Stimulated activated CD8-positive, alpha-beta memory T cell treated with anti-CD3 and anti-CD28 coated beads, Interleukin-15, amount 100 ng/mL, for 24 hours (primary cell): Measurements from ENCODE around the gene CXCR6.

Experiments
- DNase-seq: peaks from one replicate; pipeline ENCODE4 v3.0.0-alpha.2; 2020; ENCODE audit warnings: low read depth

Gene CXCR6

GRCh38 chr3:45969953-45970352 is 26.7 kb downstream of the CXCR6 start:
- DNase-seq = no peak

GRCh38 chr3:45972534-45973402 is 29.5 kb downstream of the CXCR6 start:
- DNase-seq = no peak

DNA sequence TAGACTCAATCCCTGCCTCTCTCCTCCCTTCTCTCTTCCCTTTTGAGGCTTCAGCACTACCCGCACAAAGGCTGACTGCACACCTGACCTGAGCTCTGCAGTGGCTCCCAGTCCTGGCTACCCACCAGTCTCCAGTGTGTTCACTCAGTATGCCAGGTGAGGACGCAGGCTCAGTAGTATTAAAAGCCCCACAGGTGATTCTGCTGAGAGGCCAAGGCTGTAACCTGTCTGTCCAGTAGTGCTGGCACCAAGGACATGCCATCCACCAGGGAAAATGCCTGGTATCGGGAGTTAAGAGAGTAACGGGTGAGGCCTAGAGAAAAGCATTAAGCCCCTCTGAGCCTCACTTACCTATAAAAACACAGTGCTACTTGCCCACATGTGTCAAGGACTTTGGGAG is 31.4 kb downstream of the CXCR6 start:
- no peak for DNase-seq

GRCh38 chr3:45975686-45976085 is 32.4 kb downstream of the CXCR6 start:
- no peak for DNase-seq

GRCh38 chr3:45976191-45977091 is 33.2 kb downstream of the CXCR6 start:
- DNase-seq = no peak

DNA sequence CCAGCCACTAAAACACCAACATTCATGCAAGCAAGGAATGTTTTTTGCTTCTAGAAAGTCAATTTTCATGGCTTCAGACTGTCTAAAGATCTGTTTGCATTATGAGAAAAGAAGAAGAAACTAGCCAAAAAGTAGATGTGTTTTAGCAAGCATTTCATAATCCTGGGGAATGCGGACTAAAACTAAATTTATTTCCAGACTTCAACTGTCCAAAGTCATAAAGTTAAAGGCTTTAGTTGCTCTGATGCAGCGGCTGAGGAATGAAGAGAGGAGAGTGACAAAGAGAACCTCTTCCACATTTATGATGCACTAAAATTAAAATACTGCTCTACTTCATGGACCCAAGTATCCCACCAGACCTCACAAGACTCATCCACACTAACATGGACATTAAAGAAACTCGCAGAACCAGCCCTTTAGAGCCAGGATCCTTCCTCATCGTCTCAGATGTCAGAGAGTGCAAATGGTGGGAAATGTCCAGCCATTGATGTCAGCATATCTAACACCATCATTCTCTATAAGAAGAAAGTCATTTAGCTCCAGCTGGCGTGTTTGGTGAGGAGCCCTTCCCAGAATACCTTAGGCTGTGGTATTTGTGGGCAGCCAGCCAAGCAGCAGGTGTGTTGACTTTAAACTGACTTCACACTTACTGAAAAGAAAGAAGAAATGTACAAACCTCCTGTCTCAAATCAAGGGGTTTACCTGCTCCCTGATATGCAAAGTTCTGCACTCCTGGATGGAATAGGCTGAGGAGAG is 34.9 kb downstream of the CXCR6 start:
- DNase-seq = no peak

GRCh38 chr3:45979378-45979777 is 36.1 kb downstream of the CXCR6 start:
- no peak for DNase-seq

DNA sequence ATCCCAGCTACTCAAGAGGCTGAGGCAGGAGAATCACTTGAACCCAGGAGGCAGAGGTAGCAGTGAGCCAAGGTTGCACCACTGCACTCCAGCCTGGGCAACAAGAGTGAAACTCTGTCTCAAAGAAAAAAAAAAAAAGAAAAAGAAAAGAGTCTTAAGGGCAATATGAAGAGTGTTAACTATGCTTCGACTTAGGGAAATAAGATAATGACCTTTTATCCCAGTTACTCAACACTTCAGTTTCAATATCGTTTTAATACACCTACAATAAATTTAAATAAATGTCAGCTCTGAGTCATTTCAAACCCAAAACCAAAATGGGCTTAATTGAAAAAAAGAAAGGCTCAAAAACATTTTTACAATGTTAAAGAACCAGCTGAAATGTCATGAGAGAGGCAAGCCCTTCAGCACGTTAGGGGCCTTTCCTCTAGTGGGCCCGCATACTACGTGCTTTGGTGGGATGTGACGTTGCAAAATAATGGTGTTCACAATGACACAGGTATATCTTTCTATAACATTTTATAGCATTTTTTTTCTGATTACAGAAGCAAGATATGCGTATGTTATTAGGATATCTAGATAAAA is 37.1 kb downstream of the CXCR6 start:
- no peak for DNase-seq

DNA sequence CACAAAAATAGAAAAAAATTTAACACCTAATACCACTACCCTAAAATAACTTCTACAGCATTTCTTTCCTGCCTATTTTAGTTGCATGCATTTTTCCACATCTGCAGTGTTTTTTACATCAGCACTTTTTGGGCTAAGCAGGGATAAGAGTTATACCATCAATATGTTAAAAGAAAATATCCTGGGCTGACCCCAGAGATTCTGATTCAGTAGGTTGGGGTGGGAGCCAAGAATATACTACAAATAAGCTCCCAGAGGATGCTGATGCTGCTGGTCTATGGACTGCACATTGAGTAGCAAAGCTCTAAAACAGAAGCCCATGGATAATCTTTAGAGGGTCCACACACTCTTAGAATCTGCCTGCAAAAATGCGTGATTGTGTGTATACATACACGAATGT is 37.6 kb downstream of the CXCR6 start:
- no peak for DNase-seq

GRCh38 chr3:45981346-45982074 is 38.2 kb downstream of the CXCR6 start:
- no peak for DNase-seq

DNA sequence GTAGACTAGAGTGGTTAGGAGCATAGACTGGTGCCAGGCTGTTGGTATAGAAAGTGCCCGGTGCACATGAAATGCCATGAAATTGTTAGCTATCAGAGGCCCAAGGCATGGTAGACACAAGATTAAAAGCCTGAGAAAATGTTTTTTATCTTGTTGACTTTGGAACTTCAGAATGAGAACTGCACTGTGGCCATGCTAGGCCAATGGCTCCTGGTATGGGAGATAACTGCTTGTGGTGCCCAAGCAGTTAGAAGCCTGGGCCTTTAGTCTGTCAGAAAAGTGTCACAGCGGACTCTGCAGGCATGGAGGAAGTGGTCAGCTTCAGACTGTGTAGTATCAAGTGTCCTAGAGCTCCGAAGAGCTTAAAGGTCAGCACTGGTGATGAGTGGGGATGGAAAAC is 40.5 kb downstream of the CXCR6 start:
- no peak for DNase-seq

- no peak for DNase-seq
Observed at GRCh38 chr3:45984331-45985312, 41.4 kb downstream of the CXCR6 start.

DNA sequence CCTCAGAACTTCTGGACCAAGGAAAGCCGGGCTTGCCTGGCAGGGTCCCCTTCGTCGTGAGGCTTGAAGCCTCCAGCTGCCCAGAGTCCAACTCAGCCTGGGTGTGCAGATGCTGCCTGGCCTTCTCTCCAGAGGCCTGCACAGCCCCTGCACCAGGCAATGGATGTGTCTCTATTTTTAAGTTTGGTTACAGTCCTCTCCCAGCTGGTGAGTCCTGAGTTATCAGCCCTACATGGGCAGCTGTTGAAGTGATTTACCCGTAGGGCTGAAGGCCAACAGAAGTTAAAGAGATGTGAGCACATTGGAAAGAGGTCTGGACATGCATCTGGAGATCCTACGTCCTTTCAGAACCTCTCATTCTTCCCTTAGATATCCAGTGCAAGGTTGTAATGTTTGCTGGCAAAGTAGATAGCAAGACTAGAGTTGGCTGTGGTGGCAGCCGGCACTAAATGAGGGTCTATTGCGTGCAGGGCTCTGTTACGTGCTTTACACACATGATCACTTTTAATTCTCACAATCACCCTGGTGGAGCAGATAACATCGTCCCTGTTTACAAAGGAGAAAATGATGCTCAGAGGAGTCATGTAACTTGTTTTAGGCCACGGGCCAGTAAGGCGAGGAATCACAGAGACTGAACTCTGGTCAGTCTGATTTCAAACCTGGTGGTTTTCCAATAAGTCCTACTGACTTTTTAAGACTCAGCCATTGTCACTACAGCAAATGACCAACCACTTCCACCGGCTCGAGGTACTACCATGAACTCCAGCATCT is 42.5 kb downstream of the CXCR6 start:
- no peak for DNase-seq

DNA sequence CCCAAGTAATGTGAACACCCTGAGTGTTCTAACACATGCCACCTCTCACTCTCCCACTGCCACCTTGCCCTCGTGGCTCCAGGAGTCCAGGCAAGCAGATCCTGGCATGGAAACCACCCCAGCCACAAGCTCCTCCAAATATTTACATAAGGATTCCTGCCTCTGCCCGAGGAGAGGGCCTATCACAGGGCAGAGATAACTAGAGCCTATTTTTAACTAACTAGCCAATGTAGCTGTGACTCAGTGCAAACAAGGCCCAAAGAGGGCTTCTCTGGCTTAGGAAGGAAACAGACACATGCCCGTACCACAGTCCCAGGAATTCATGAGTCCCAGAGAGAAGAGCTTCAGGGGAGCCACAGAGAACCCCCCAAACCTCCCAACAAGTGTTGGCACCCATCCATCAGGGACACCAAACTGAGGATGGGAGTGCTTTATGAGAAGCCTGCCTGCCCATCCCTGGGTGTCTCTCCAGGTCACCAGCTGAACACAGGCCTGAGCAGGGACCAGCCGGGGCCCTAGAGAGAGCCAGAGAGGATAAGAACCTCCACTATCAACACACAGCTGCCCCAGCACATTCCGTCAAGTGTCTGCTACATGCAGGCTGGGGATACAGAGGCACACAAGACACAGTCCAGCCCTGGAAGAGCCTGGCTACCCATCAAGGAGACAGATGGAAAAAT is 43.2 kb downstream of the CXCR6 start:
- no peak for DNase-seq

DNA sequence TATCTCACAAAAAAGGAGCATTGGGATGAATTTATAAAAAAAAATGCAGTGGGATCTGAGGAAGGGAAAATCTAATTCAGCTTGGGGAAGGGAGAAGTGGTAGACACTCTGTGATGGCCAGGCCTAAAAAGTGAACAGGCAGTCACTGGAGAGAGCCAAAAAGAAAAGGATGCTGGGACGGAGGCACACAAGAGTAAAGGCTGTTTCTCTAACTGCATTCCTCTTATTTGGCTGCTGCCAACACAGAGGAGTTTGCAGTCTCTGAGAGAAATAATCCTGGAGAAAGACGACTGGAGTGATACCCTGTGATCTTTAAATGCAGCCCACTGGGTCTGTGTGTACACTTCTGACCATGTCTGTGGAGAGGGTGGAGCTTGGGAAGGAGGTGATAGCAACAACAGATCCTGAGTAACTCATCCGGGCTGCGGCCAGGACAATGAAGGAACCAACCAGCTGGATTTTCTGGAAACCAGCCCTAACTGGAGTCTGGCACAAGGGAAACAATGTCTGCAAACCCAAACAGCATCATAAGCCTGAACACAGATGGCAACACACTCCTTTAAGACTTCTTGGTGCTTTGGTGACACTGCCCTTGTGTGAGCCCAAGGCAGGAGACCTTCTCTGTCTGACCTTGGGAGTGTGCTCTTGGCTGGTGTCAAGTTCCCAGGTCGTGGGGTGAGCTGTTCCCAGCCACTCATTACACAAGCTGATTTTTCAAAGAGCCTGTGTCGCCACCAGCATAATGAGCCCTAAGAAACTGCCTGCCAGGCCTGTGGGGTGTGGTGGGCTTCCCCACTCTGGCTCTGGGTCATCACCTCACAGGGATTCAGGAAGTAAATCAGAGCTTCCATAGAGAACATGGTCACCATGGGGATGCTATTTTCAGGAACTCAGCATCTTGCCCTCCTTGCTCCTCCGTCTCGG is 44.4 kb downstream of the CXCR6 start:
- DNase-seq = no peak

GRCh38 chr3:45988362-45988761 is 45.1 kb downstream of the CXCR6 start:
- DNase-seq = no peak

DNA sequence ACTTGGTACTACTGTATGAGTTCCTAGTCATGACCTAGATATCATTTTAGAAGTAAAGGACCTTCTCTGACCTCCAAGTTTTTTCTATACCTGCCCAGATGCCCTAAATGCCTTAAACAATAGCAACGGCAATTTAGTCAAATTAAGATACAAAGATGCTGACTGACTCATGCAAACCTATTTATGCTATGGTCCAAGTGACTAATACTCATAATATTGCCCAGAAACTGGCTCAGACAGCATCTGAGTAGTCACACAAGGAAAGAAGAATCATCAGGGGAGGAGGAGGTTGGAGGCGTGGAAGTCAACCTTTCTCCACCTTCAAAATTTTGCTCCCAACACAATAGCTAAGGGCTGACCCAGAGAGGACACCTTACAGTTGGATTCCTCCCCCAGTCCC is 45.5 kb downstream of the CXCR6 start:
- no peak for DNase-seq

- no peak for DNase-seq
Observed at GRCh38 chr3:45990181-45990580, 46.9 kb downstream of the CXCR6 start.
